Sigmoid colon (tissue), 7 donors: ENCODE results near the gene CTSE. TPM values are rescaled to one million over a fixed set of nuclear protein-coding genes. Genes with fewer than 3 reads are reported as not detected.
A peak's percentile ranks its signal among the peaks of the same experiment; 100 is the strongest.

Experiments used
- DNase-seq: peaks from one replicate; pipeline ENCODE4 v3.0.0-alpha.2; 2019
- H3K27ac ChIP-seq, 4 donors: fragments of 200-600 bp; sonication (generic); one replicate each; pipeline ENCODE4 v1.5.1; 2016 to 2019; ENCODE audit warnings: mild to moderate bottlenecking in 1 of 4
- H3K27me3 ChIP-seq, 3 donors: fragments of 200-600 bp; sonication (generic); one replicate each; pipeline ENCODE4 v1.5.1; 2019; ENCODE audit warnings: mild to moderate bottlenecking in 1 of 3
- H3K36me3 ChIP-seq, 4 donors: fragments of 200-600 bp; sonication (generic); one replicate each; pipeline ENCODE4 v1.5.1; 2016 to 2019
- H3K4me1 ChIP-seq, 4 donors: fragments of 200-600 bp; sonication (generic); one replicate each; pipeline ENCODE4 v1.5.1; 2017 to 2019
- H3K4me3 ChIP-seq, 4 donors: fragments of 200-600 bp; sonication (generic); one replicate each; pipeline ENCODE4 v1.5.1; 2017 to 2019; ENCODE audit warnings: mild to moderate bottlenecking in 2 of 4, moderate library complexity in 1 of 4
- H3K9me3 ChIP-seq, 4 donors: fragments of 200-600 bp in 3 of 4; sonication (generic) in 3 of 4; one replicate each; pipeline versions ENCODE4 v1.5.1 to v1.6.1; 2013 to 2019
- CTCF ChIP-seq, 4 experiments: fragments of 450-650 bp in 3 of 4; fragments of 200-600 bp in 1 of 4; IDR thresholded peaks; one replicate each; pipeline ENCODE4 v1.5.1; 2016 to 2019; ENCODE audit warnings: antibody characterized with exemption in 4 of 4, mild to moderate bottlenecking in 3 of 4, moderate library complexity in 2 of 4
- EP300 ChIP-seq, 4 donors: sonication (generic); formaldehyde crosslinking; IDR thresholded peaks; one replicate each; pipeline ENCODE4 v1.6.1; 2017; ENCODE audit warnings: antibody characterized with exemption in 4 of 4
- POLR2A ChIP-seq, 2 donors: fragments of 450-650 bp; IDR thresholded peaks; one replicate each; pipeline ENCODE4 v1.6.1; 2016; ENCODE audit warnings: antibody characterized with exemption in 2 of 2, mild to moderate bottlenecking in 2 of 2, moderate library complexity in 2 of 2
- POLR2AphosphoS5 ChIP-seq, 4 donors: sonication (generic); formaldehyde crosslinking; IDR thresholded peaks; one replicate each; pipeline ENCODE4 v1.6.1; 2017; ENCODE audit warnings: antibody characterized with exemption in 4 of 4
- WGBS, 2 donors: extraction: QIAGEN DNeasy Blood & Tissue Kit; methylation state at CpG; one replicate each; pipeline ENCODE4 v1.1.7; 2013; 5-methylcytosine and 5-hydroxymethylcytosine counted together
- intact Hi-C: fragments of 100-400 bp; cut with DNase I; formaldehyde crosslinking; loops from one replicate; pipeline ENCODE4 v1.15.1; 2023
- polyA plus RNA-seq, 3 donors: library from polyadenylated mRNA; stranded (reverse); fragments of 200-250 nt; gene quantifications; one replicate each; pipeline ENCODE4 v1.2.3, GENCODE V29; 2013
- total RNA-seq, 4 donors: library from RNA; depleted of rRNA; stranded (reverse); fragments of >200 nt; gene quantifications; one replicate each; pipeline ENCODE4 v1.1.0, GENCODE V29; 2016
- donor health status: healthy with polysubstance abuse.
- donor health status: Bipolar disorder and iron deficiency.
- donor health status: healthy.

Gene CTSE
- total and polyA plus RNA-seq, 7 donors: 4.4 to 9.0 (median 8.6) TPM; not detected in 4

- Histone ChIP-seq H3K4me1 (peaks cover 0 to 33% (median 32%) of the 10 kb centered on the region in 4 donors), H3K36me3 (no peaks in the 10 kb centered on the region), H3K9me3 (no peaks in the 10 kb centered on the region), H3K27me3 (no peaks in the 10 kb centered on the region), H3K4me3 (no peak overlapping the region), H3K27ac (peak overlapping the region in 2 of 4 donors; percentile 66 to 74)
- 96% methylated on average over 7 of the region's 7 CpGs for WGBS, 2 donors
- DNase-seq: no peak
- intact Hi-C loops: no loop called here
- peak in 1 of 4 experiments; percentile 11 for TF ChIP-seq CTCF (IDR thresholded peaks at IDR 0.05)
- no peak for TF ChIP-seq EP300 (IDR thresholded peaks at IDR 0.05)
Measured at GRCh38 chr1:206003854-206004800, 19.6 kb downstream of the CTSE start.

GRCh38 chr1:206002871-206003801, 20.6 kb downstream of the CTSE start, which contains the start of gene RAB7B:
TSS of gene RAB7B (minus strand) at chr1:206003395. CDS start at chr1:205994135, 9,260 bp downstream.
- H3K9me3 ChIP-seq: no peaks in the 10 kb centered on the region
- no peaks in the 10 kb centered on the region for H3K36me3 ChIP-seq
- peak; percentile 85 for DNase-seq
- peak within 1 kb of the TSS; percentile 63 to 74 (median 67) for H3K27ac ChIP-seq
- intact Hi-C loops: no loop called here
- H3K27me3 ChIP-seq: no peaks in the 10 kb centered on the region
- H3K4me3 ChIP-seq: peak within 1 kb of the TSS in 3 of 4 donors; percentile 27 to 37 (median 36)
- TF ChIP-seq POLR2AphosphoS5 (IDR thresholded peaks at IDR 0.05): peak in 1 of 4 donors; percentile 60
- TF ChIP-seq CTCF (IDR thresholded peaks at IDR 0.05): no peak
- 54 to 62% methylated on average over 12 of the region's 12 CpGs for WGBS, 2 donors
- H3K4me1 ChIP-seq: peaks cover 0 to 33% (median 32%) of the 10 kb centered on the region in 4 donors

GRCh38 chr1:206002160-206002559, 21.5 kb downstream of the CTSE start:
- Histone ChIP-seq H3K27me3 (no peaks in the 10 kb centered on the region), H3K36me3 (no peaks in the 10 kb centered on the region), H3K4me1 (peaks cover 0 to 33% (median 32%) of the 10 kb centered on the region in 4 donors), H3K27ac (peak overlapping the region in 3 of 4 donors; percentile 66 to 74 (median 68)), H3K9me3 (no peaks in the 10 kb centered on the region), H3K4me3 (peak overlapping the region in 1 of 4 donors; percentile 37)
- DNase-seq: no peak
- no peak for TF ChIP-seq POLR2A (IDR thresholded peaks at IDR 0.05)
- no peak for TF ChIP-seq EP300 (IDR thresholded peaks at IDR 0.05)
- TF ChIP-seq CTCF (IDR thresholded peaks at IDR 0.05): no peak
- no peak for TF ChIP-seq POLR2AphosphoS5 (IDR thresholded peaks at IDR 0.05)
- intact Hi-C loops: no loop called here
- 92 to 95% methylated on average over 3 of the region's 3 CpGs for WGBS, 2 donors

- H3K27me3 ChIP-seq: no peaks in the 10 kb centered on the region
- no peak for DNase-seq
- no peaks in the 10 kb centered on the region for H3K9me3 ChIP-seq
- peak overlapping the region in 1 of 4 donors; percentile 1 for H3K4me3 ChIP-seq
- peaks cover 0 to 33% (median 32%) of the 10 kb centered on the region in 4 donors for H3K4me1 ChIP-seq
- H3K27ac ChIP-seq: peak overlapping the region; percentile 12 to 74 (median 45)
- WGBS, 2 donors: 24 to 70% methylated on average over 3 of the region's 3 CpGs
- H3K36me3 ChIP-seq: no peaks in the 10 kb centered on the region
- no peak for TF ChIP-seq EP300 (IDR thresholded peaks at IDR 0.05)
- peak in 2 of 4 donors; percentile 6 to 64 for TF ChIP-seq POLR2AphosphoS5 (IDR thresholded peaks at IDR 0.05)
- intact Hi-C loops: no loop called here
Measured at GRCh38 chr1:206001476-206001888, 22.2 kb downstream of the CTSE start.
